Stimulated activated CD8-positive, alpha-beta memory T cell treated with anti-CD3 and anti-CD28 coated beads, Interleukin-15, amount 100 ng/mL, for 24 hours (primary cell): ENCODE results near the gene C1QTNF8.

Experiments used
- DNase-seq: peaks from one replicate; pipeline ENCODE4 v3.0.0-alpha.2; 2020; ENCODE audit warnings: low read depth

C1QTNF8 gene

GRCh38 chr16:1077877-1078578 lies 18.0 kb downstream of the C1QTNF8 start:
- DNase-seq = no peak

GRCh38 chr16:1076801-1077576 lies 19.1 kb downstream of the C1QTNF8 start:
- DNase-seq = no peak

GRCh38 chr16:1075546-1075945 lies 20.5 kb downstream of the C1QTNF8 start:
- no peak for DNase-seq

GRCh38 chr16:1074379-1074649 lies 21.7 kb downstream of the C1QTNF8 start:
- no peak for DNase-seq

- no peak for DNase-seq
Observed at GRCh38 chr16:1073566-1074378, 22.3 kb downstream of the C1QTNF8 start.

GRCh38 chr16:1073262-1073558 lies 22.8 kb downstream of the C1QTNF8 start:
- no peak for DNase-seq

- DNase-seq = no peak
Observed at GRCh38 chr16:1072526-1073261, 23.4 kb downstream of the C1QTNF8 start, which contains the start of gene SSTR5. SSTR5 (plus strand) TSS chr16:1072747; CDS start chr16:1078869, 6,122 bp downstream.

- DNase-seq = no peak
Observed at GRCh38 chr16:1071561-1072225, 24.4 kb downstream of the C1QTNF8 start.

- DNase-seq = no peak
Observed at GRCh38 chr16:1070864-1071408, 25.1 kb downstream of the C1QTNF8 start.

GRCh38 chr16:1070084-1070863 lies 25.8 kb downstream of the C1QTNF8 start:
- no peak for DNase-seq

- no peak for DNase-seq
Observed at GRCh38 chr16:1069154-1069553, 26.9 kb downstream of the C1QTNF8 start.

- no peak for DNase-seq
Observed at GRCh38 chr16:1068451-1068850, 27.6 kb downstream of the C1QTNF8 start.

GRCh38 chr16:1067629-1068028 lies 28.4 kb downstream of the C1QTNF8 start:
- DNase-seq = no peak

- no peak for DNase-seq
Observed at GRCh38 chr16:1066584-1067172, 29.4 kb downstream of the C1QTNF8 start.

GRCh38 chr16:1065469-1066128 lies 30.4 kb downstream of the C1QTNF8 start:
- no peak for DNase-seq

- DNase-seq = no peak
Observed at GRCh38 chr16:1063728-1064127, 32.3 kb downstream of the C1QTNF8 start.

GRCh38 chr16:1062895-1063294 lies 33.1 kb downstream of the C1QTNF8 start:
- no peak for DNase-seq

GRCh38 chr16:1061769-1062505 lies 34.1 kb downstream of the C1QTNF8 start:
- no peak for DNase-seq
